Heart left ventricle (tissue), 16 donors: Measurements from ENCODE around the gene GRHPR. TPM values are rescaled to one million over a fixed set of nuclear protein-coding genes. Genes with fewer than 3 reads are reported as not detected.

Experiments
- ATAC-seq, 4 donors: fragments of 200-7000 bp; cut with Tn5 transposase; one replicate each; pipeline ENCODE4 v1.9.1; 2020 to 2022; ENCODE audit warnings: moderate library complexity in 4 of 4, mild to moderate bottlenecking in 3 of 4, moderate number of reproducible peaks in 1 of 4
- DNase-seq, 5 donors: peaks; one replicate each; pipeline ENCODE4 v3.0.0-alpha.2; 2020
- H3K27ac ChIP-seq, 12 donors: fragments of 200-600 bp; sonication (generic) in 4 of 12; one replicate each; pipeline versions ENCODE4 v1.5.0 to v1.8.0; 2016 to 2022; ENCODE audit warnings: mild to moderate bottlenecking in 2 of 12
- H3K27me3 ChIP-seq, 9 donors: fragments of 200-600 bp; sonication (generic) in 2 of 9; one replicate each; pipeline versions ENCODE4 v1.5.1 to v1.8.0; 2016 to 2022; ENCODE audit warnings: mild to moderate bottlenecking in 3 of 9
- H3K36me3 ChIP-seq, 9 donors: fragments of 200-600 bp; sonication (generic) in 2 of 9; one replicate each; pipeline versions ENCODE4 v1.5.0 to v1.8.0; 2018 to 2022; ENCODE audit warnings: mild to moderate bottlenecking in 2 of 9
- H3K4me1 ChIP-seq, 12 donors: fragments of 200-600 bp; sonication (generic) in 4 of 12; one replicate each; pipeline versions ENCODE4 v1.5.0 to v1.8.0; 2016 to 2022; ENCODE audit warnings: mild to moderate bottlenecking in 3 of 12
- H3K4me3 ChIP-seq, 12 donors: fragments of 200-600 bp; sonication (generic) in 4 of 12; one replicate each; pipeline versions ENCODE4 v1.5.0 to v1.8.0; 2017 to 2022; ENCODE audit warnings: mild to moderate bottlenecking in 9 of 12, moderate library complexity in 4 of 12
- H3K9me3 ChIP-seq, 12 donors: fragments of 200-600 bp; sonication (generic) in 4 of 12; one replicate each; pipeline versions ENCODE4 v1.5.0 to v1.8.0; 2016 to 2022; ENCODE audit warnings: mild to moderate bottlenecking in 1 of 12
- POLR2A ChIP-seq, 2 donors: fragments of 450-650 bp; IDR thresholded peaks; one replicate each; pipeline ENCODE4 v1.6.1; 2017; ENCODE audit warnings: antibody characterized with exemption in 2 of 2, mild to moderate bottlenecking in 2 of 2, moderate library complexity in 2 of 2
- WGBS, 4 donors: extraction: QIAGEN DNeasy Blood & Tissue Kit in 2 of 4; methylation state at CpG; one replicate each; pipeline versions ENCODE4 v1.1.5 to v1.1.7; 2013 to 2018; 5-methylcytosine and 5-hydroxymethylcytosine counted together
- intact Hi-C, 10 donors: fragments of 100-400 bp; cut with DNase I; formaldehyde crosslinking; loops; one replicate each; pipeline versions ENCODE4 v1.11.1 to v1.14.2; 2022
- polyA plus RNA-seq, 2 donors: library from polyadenylated mRNA; stranded (reverse); fragments of 200-250 nt; gene quantifications; one replicate each; pipeline ENCODE4 v1.2.3, GENCODE V29; 2013
- total RNA-seq, 9 donors: library from RNA; depleted of rRNA in 2 of 9; stranded (reverse); fragments of >200 nt in 2 of 9; fragmentation: NEBNext Ultra II Directional in 3 of 9; extraction: Animal tissue kit (Norgen Biotek cat#: 25700) in 3 of 9; gene quantifications; one replicate each; pipeline versions ENCODE4 v1.1.0 to v1.2.4, GENCODE V29; 2016 to 2023
- TF ChIP-seq, protein P1 (sequence below), 12 donors: fragments of 200-600 bp; sonication (generic) in 4 of 12; IDR thresholded peaks; one replicate each; pipeline versions ENCODE4 v1.5.0 to v1.8.0; 2018 to 2022; ENCODE audit warnings: antibody characterized with exemption in 12 of 12, mild to moderate bottlenecking in 5 of 12
- donor health status: ischemic (EF 13 %, LVEDD 7.1; RV severe dilation, severe dysfunction).
- donor health status: healthy with polysubstance abuse.
- donor health status: DM: no; HTN: yes; CAD: no.
- donor health status: DM: no; HTN: no; CAD: no.
- donor health status: ischemic (EF 25% LVEDD 6.9; RV normal size, moderate dysfunction).
- donor health status: ischemic (EF 25% LVEDD 5.7; RV mildly dilated, moderate dysfunction).
- donor health status: healthy.
- donor health status: DM: yes; HTN: yes; CAD: no.
- donor health status: ischemic (EF 35%, LVEDD 5.7; RV mildly dilated, moderate dysfunction).
- donor health status: nonischemic (EF 11% LVEDD 7.7; RV severe dilation, severe dysfunction).
- donor health status: DM: yes; HTN: yes; CAD: no.
- donor health status: PGD.
- donor health status: ischemic (EF 29% LVEDD 5.4; RV normal size, mild dysfunction).
- donor health status: nonischemic (EF 23%, LVEDD 6.1; RV moderate dilation, normal function).

GRHPR gene
- total and polyA plus RNA-seq, 11 donors = 91.0 to 209 (median 111) TPM

DNA sequence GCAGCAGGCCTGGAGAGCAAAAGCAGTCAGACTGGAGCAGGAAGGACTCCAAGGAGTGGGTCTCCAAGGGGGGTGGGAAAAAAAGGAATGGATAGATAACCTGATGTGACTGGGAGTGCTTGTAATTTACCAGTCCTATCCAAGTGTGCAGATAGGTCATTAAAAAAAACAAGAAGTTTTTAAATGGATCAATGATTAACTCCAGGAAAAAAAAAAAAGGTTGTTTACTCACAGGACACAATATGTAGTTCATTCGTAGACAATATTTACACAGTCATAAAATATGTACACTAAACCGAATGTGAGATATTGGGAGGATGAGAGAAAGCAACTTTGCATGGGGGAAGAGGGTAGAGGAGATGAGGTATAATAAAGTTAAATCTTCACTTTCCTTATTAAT, 22.4 kb downstream of the GRHPR start:
- intact Hi-C loops = no loop called here
- no peak overlapping the region for H3K27ac ChIP-seq
- H3K36me3 ChIP-seq = peaks cover 0 to 57% (median 30%) of the 10 kb centered on the region in 9 donors
- no peak overlapping the region for H3K4me3 ChIP-seq
- no peak for TF ChIP-seq POLR2A (IDR thresholded peaks at IDR 0.05)
- TF ChIP-seq, protein P1, sequence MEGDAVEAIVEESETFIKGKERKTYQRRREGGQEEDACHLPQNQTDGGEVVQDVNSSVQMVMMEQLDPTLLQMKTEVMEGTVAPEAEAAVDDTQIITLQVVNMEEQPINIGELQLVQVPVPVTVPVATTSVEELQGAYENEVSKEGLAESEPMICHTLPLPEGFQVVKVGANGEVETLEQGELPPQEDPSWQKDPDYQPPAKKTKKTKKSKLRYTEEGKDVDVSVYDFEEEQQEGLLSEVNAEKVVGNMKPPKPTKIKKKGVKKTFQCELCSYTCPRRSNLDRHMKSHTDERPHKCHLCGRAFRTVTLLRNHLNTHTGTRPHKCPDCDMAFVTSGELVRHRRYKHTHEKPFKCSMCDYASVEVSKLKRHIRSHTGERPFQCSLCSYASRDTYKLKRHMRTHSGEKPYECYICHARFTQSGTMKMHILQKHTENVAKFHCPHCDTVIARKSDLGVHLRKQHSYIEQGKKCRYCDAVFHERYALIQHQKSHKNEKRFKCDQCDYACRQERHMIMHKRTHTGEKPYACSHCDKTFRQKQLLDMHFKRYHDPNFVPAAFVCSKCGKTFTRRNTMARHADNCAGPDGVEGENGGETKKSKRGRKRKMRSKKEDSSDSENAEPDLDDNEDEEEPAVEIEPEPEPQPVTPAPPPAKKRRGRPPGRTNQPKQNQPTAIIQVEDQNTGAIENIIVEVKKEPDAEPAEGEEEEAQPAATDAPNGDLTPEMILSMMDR (IDR thresholded peaks at IDR 0.05) = no peak
- peaks cover 0 to 9% (median 0%) of the 10 kb centered on the region in 12 donors for H3K4me1 ChIP-seq
- no peak for DNase-seq
- ATAC-seq = no peak
- WGBS, 4 donors = 90 to 98% (median 91%) methylated on average over 2 of the region's 2 CpGs
- H3K9me3 ChIP-seq = no peaks in the 10 kb centered on the region
- H3K27me3 ChIP-seq = no peaks in the 10 kb centered on the region

DNA sequence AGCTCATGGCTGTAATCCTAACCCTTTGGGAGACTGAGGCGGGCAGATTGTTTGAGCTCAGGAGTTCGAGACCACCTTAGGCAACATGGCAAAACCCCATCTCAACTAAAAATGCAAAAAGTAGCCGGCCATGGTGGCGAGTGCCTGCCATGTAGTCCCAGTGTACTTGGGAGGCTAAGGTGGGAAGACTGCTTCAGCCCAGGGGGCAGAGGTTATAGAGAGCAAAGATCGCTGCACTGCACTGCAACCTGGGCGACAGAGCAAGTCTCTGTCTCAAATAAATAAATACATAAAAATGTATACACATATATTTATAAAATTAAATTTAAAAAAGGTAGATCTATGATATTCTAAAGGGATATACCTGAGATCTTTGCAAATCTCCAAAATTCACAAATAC, 23.3 kb downstream of the GRHPR start:
- intact Hi-C loops = no loop called here
- no peaks in the 10 kb centered on the region for H3K9me3 ChIP-seq
- H3K36me3 ChIP-seq = peaks cover 0 to 53% (median 20%) of the 10 kb centered on the region in 9 donors
- DNase-seq (no peak), ATAC-seq (no peak)
- TF ChIP-seq, protein P1 (IDR thresholded peaks at IDR 0.05) = no peak
- TF ChIP-seq POLR2A (IDR thresholded peaks at IDR 0.05) = no peak
- peaks cover 0 to 9% (median 0%) of the 10 kb centered on the region in 12 donors for H3K4me1 ChIP-seq
- H3K27me3 ChIP-seq = no peaks in the 10 kb centered on the region
- H3K4me3 ChIP-seq = no peak overlapping the region
- WGBS, 4 donors = 94 to 98% (median 95%) methylated on average over 6 of the region's 6 CpGs
- H3K27ac ChIP-seq = no peak overlapping the region

DNA sequence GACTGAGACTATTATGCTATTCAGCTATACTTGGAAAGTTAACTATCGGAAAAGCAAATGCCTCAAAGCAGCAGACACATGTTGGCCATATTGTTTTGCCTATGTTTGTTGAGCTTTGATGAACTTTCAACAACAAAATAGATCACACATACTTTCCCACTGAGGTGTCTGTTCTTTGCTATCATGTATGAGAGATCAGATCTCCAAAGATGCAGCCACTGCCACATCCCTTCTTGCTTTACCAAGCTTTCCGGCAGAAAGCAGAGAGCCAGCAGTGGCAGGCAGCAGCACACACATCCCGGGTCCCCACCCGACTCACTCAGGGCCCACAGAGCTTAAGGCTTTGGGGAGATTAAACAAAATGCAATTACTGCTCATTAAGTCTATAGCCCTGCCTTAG, 23.9 kb downstream of the GRHPR start:
- TF ChIP-seq, protein P1 (IDR thresholded peaks at IDR 0.05) = no peak
- TF ChIP-seq POLR2A (IDR thresholded peaks at IDR 0.05) = no peak
- Histone ChIP-seq H3K27me3 (no peaks in the 10 kb centered on the region), H3K4me1 (peaks cover 0 to 9% (median 0%) of the 10 kb centered on the region in 12 donors), H3K27ac (no peak overlapping the region), H3K36me3 (peaks cover 0 to 48% (median 15%) of the 10 kb centered on the region in 9 donors), H3K4me3 (no peak overlapping the region), H3K9me3 (no peaks in the 10 kb centered on the region)
- ATAC-seq = no peak
- 90 to 92% (median 92%) methylated on average over 4 of the region's 4 CpGs for WGBS, 4 donors
- no peak for DNase-seq
- intact Hi-C loops = no loop called here

DNA sequence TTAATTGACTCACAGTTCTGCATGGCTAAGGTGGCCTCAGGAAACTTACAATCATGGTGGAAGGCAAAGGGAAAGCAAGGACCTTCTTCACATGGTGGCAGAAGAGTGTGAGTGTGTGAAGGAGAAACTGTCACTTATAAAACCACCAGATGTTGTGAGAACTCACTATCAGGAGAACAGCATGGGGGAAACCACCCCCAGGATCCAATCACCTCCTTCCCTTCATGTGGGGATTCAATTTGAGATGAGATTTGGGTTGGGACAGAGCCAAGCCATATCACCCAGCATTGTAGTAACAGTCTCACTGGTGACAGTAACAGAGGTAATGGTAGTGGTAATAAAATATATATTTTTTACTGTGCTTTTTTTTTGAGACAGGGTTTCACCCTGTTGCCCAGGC, 24.6 kb downstream of the GRHPR start:
- TF ChIP-seq, protein P1 (IDR thresholded peaks at IDR 0.05) = no peak
- TF ChIP-seq POLR2A (IDR thresholded peaks at IDR 0.05) = no peak
- DNase-seq (no peak), ATAC-seq (no peak)
- H3K4me1 ChIP-seq = peaks cover 0 to 16% (median 0%) of the 10 kb centered on the region in 12 donors
- H3K27ac ChIP-seq = no peak overlapping the region
- H3K27me3 ChIP-seq = no peaks in the 10 kb centered on the region
- no peak overlapping the region for H3K4me3 ChIP-seq
- intact Hi-C loops = no loop called here
- peaks cover 0 to 41% (median 8%) of the 10 kb centered on the region in 9 donors for H3K36me3 ChIP-seq
- no peaks in the 10 kb centered on the region for H3K9me3 ChIP-seq
